ENCODE results near the gene MXI1. TPM values are rescaled to one million over a fixed set of nuclear protein-coding genes. Genes with fewer than 3 reads are reported as not detected.
"Not testable (repeated sequence)": the region's sequence is repeated elsewhere in the genome, so short reads cannot be mapped to it uniquely, and the experiment has no call there.

The MXI1 gene
- total RNA-seq, 2 experiments from 2014 or later = 29.8 to 33.2 TPM

DNA sequence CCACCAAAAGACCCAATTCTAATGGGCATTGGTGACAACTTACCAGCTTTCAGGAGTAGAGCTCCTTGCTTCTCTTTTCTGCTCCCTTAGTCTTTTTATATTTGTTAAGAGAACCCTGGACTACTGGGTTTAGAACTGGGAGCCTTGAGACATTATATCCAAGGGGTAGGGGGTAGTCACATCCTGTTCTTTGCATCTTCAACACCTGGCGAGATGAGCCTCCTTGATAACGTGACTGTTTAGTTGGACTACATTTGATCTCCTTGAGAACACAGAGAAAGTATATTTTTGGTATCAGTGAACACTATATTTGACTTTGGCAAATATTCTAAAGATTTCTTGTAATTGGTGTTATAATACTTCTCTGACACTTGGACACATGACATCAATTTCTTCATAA lies 106.3 kb downstream of the MXI1 start:
- H3K4me3 Mint-ChIP-seq = no peak overlapping the region
- peaks cover 22% of the 10 kb centered on the region for H3K4me1 Mint-ChIP-seq
- POLR2A ChIA-PET = no interaction called here

DNA sequence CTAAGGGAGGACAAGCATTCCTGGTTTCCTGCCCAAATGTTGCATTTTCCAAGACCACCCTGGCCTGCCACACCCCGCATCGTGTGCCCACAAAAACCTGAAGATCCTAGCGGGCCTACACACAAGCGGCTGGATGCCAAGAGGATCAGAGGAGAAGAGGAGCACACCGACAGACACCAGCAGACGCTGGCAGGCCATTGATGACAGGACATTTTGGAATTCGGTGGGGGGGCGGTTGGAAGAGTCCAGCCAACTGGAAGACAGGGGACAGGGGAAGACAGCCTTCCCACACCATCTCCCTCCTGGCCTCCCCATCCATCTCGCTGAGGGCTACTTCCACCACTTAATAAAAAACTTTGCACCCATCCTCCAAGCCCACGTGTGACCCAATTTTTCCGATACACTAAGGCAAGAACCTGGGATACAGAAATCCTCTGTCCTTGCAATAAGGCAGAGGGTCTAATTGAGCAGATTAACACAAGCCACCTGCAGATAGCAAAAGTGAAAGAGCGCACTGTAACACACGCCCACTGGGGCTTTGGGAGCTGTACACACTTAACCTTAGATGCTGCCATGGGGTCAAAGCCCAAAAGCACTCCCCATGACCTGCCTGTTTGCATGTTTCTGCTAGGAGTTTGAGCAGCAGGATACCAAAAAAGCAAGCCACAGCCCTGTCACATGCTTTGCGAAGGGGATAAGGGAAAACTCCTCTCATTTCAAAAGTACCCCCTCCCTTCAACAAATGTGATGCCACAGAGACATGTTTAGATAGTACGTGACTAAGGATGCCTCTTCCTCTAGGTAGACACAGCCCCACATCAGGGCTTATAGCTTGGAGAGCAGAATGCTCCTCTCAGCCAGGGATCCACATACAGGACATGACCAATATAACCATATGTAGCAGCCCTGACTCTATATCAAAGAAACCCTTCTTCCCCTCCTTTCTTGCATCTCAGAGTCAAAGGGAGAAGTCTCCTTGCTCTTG lies 110.8 kb downstream of the MXI1 start:
- Mint-ChIP-seq H3K27me3 (peaks cover 21% of the 10 kb centered on the region), H3K4me1 (peaks cover 6% of the 10 kb centered on the region), H3K36me3 (peaks cover 3% of the 10 kb centered on the region), H3K9me3 (peaks cover 11% of the 10 kb centered on the region), H3K4me3 (no peak overlapping the region), H3K27ac (no peak overlapping the region)
- POLR2A ChIA-PET = interaction anchor here (1.0 kb wide), 1 partner anchor 181 kb away, joined by 3 read pairs; no protein-coding TSS in a partner anchor
- DNase-seq (no peak), ATAC-seq (ENCODE audit: low read depth) (no peak)

More for the DNA sequence above, 106.3 kb downstream of the MXI1 start:
- DNase-seq (no peak), ATAC-seq (ENCODE audit: low read depth) (no peak)
- H3K36me3 Mint-ChIP-seq = no peaks in the 10 kb centered on the region
- H3K27me3 Mint-ChIP-seq = peaks cover 12% of the 10 kb centered on the region
- no peaks in the 10 kb centered on the region for H3K9me3 Mint-ChIP-seq
- H3K27ac Mint-ChIP-seq = no peak overlapping the region

- Mint-ChIP-seq H3K4me1 (peaks cover 9% of the 10 kb centered on the region), H3K4me3 (no peak overlapping the region), H3K9me3 (peaks cover 13% of the 10 kb centered on the region), H3K36me3 (peaks cover 3% of the 10 kb centered on the region), H3K27ac (no peak overlapping the region), H3K27me3 (peaks cover 39% of the 10 kb centered on the region)
- POLR2A ChIA-PET = no interaction called here
- no peak for ATAC-seq (ENCODE audit: low read depth)
- DNase-seq = no peak
These were observed 114.6 kb downstream of the MXI1 start for GRCh38 chr10:110321869-110322620.

DNA sequence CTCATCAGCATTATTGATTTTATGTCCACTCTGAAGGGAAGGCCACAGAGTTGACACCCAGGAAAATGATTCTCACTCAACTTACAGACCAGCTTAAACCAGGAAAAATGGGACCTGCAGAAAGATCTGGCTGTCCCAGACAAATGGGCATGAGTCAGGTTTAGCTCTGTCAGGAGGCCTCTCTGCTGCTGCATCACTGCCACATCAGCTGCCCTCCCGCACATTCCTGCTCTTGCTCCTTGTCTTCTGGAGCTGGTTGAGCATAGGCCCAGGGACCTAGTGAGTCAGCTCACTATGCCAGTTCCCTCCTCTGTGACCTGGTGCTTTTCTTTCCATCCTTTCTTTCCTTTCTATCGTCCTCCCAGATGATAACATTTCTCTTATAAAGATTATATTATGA lies 116.1 kb downstream of the MXI1 start:
- no peak overlapping the region for H3K27ac Mint-ChIP-seq
- peaks cover 8% of the 10 kb centered on the region for H3K4me1 Mint-ChIP-seq
- DNase-seq (no peak), ATAC-seq (ENCODE audit: low read depth) (no peak)
- no peak overlapping the region for H3K4me3 Mint-ChIP-seq
- POLR2A ChIA-PET = no interaction called here
- H3K9me3 Mint-ChIP-seq = peaks cover 15% of the 10 kb centered on the region
- peaks cover 6% of the 10 kb centered on the region for H3K36me3 Mint-ChIP-seq
- H3K27me3 Mint-ChIP-seq = peaks cover 43% of the 10 kb centered on the region

- H3K4me1 Mint-ChIP-seq = peaks cover 7% of the 10 kb centered on the region
- H3K4me3 Mint-ChIP-seq = no peak overlapping the region
- H3K27me3 Mint-ChIP-seq = peaks cover 43% of the 10 kb centered on the region
These were observed 116.9 kb downstream of the MXI1 start for GRCh38 chr10:110324201-110324804.

GRCh38 chr10:110324805-110325280 lies 117.4 kb downstream of the MXI1 start:
- Mint-ChIP-seq H3K27ac (no peak overlapping the region), H3K9me3 (peaks cover 14% of the 10 kb centered on the region), H3K27me3 (peaks cover 42% of the 10 kb centered on the region), H3K4me1 (peaks cover 7% of the 10 kb centered on the region), H3K36me3 (peaks cover 3% of the 10 kb centered on the region), H3K4me3 (no peak overlapping the region)
- ATAC-seq (ENCODE audit: low read depth) = no peak
- POLR2A ChIA-PET = interaction anchor here (0.7 kb wide), 1 partner anchor 19 kb away, joined by 4 read pairs; no protein-coding TSS in a partner anchor
- no peak for DNase-seq

More at GRCh38 chr10:110324201-110324804, 116.9 kb downstream of the MXI1 start:
- DNase-seq (no peak), ATAC-seq (ENCODE audit: low read depth) (no peak)
- Mint-ChIP-seq H3K36me3 (peaks cover 6% of the 10 kb centered on the region), H3K9me3 (peaks cover 18% of the 10 kb centered on the region), H3K27ac (no peak overlapping the region)
- POLR2A ChIA-PET = interaction anchor here (0.7 kb wide), 1 partner anchor 19 kb away, joined by 4 read pairs; no protein-coding TSS in a partner anchor

DNA sequence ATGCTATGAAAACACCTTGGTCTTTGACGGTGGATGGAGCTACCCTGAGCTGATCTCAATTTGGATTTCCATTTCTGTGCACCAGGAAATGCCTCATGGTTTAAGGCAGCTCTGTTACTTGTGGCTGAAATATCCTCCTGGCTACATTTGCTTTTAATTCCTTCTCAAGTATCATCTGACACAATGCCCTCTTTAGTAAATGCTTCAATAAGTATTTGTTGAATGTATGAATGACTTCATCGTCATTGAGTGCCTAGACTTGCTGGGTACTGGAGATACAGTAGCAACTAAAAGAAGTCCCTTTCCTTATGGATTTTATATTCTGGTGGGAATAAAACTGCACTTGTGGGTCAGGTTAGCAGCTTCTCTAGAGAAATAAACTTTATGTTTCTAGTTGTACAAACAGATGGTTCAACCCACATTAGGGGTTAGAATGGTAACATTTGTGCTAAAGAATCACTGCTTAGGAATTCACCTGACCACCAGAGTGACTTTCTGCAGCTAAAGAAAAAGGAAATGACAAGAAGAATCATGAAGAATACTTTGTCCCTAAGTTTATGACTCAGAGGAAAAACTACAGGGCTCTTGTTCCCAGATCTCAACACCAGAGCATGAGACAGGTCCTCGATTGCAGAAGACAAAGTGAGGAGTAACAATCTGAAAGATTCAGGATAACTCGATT lies 119.1 kb downstream of the MXI1 start:
- ATAC-seq (ENCODE audit: low read depth) = no peak
- no peak overlapping the region for H3K27ac Mint-ChIP-seq
- no peak for DNase-seq
- H3K4me3 Mint-ChIP-seq = no peak overlapping the region
- peaks cover 23% of the 10 kb centered on the region for H3K9me3 Mint-ChIP-seq
- H3K27me3 Mint-ChIP-seq = peaks cover 40% of the 10 kb centered on the region
- peaks cover 7% of the 10 kb centered on the region for H3K4me1 Mint-ChIP-seq
- POLR2A ChIA-PET = no interaction called here
- peaks cover 10% of the 10 kb centered on the region for H3K36me3 Mint-ChIP-seq

DNA sequence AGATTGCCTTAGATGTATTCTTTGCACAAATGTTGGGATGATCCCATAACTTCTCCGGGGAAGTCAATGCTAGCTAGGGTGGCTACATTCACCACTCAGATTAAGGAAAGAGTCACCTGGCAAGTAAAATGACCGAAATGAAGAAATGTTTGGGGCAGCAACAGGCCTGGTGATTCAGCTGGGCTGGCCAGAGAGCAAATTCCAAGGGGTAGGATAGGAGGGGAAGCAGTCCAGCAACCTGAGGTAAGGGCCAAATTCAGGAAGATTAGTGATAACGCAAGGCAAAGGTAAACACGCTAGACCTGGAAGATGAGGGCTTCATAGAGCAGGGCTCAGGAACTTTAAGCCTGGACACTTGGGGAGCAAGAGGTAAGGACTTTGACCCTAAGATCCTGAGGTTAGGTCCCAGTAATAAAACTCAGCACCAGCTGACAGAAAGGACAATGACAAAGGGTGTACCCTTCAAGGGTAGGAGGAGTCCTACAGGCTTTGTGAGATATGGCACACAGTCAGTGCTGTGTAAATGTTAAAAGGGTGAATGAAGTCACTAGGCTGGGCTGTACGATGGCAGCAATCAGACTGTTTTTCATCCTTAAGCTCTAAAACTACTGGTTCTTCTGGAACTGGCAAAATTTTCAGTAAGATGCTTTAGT lies 120.0 kb downstream of the MXI1 start:
- POLR2A ChIA-PET = no interaction called here
- Mint-ChIP-seq H3K4me1 (peaks cover 7% of the 10 kb centered on the region), H3K4me3 (no peak overlapping the region), H3K27ac (no peak overlapping the region), H3K9me3 (peaks cover 21% of the 10 kb centered on the region), H3K36me3 (peaks cover 12% of the 10 kb centered on the region), H3K27me3 (peaks cover 36% of the 10 kb centered on the region)
- no peak for DNase-seq
- no peak for ATAC-seq (ENCODE audit: low read depth)

GRCh38 chr10:110330675-110331074 lies 123.3 kb downstream of the MXI1 start:
- H3K27me3 Mint-ChIP-seq = peaks cover 14% of the 10 kb centered on the region
- peaks cover 16% of the 10 kb centered on the region for H3K4me1 Mint-ChIP-seq
- H3K4me3 Mint-ChIP-seq = no peak overlapping the region
- no peak for ATAC-seq (ENCODE audit: low read depth)
- no peak overlapping the region for H3K27ac Mint-ChIP-seq
- POLR2A ChIA-PET = interaction anchor here (1.0 kb wide), 1 partner anchor 15 kb away, joined by 3 read pairs; no protein-coding TSS in a partner anchor
- H3K36me3 Mint-ChIP-seq = peaks cover 20% of the 10 kb centered on the region
- peaks cover 21% of the 10 kb centered on the region for H3K9me3 Mint-ChIP-seq
- no peak for DNase-seq

DNA sequence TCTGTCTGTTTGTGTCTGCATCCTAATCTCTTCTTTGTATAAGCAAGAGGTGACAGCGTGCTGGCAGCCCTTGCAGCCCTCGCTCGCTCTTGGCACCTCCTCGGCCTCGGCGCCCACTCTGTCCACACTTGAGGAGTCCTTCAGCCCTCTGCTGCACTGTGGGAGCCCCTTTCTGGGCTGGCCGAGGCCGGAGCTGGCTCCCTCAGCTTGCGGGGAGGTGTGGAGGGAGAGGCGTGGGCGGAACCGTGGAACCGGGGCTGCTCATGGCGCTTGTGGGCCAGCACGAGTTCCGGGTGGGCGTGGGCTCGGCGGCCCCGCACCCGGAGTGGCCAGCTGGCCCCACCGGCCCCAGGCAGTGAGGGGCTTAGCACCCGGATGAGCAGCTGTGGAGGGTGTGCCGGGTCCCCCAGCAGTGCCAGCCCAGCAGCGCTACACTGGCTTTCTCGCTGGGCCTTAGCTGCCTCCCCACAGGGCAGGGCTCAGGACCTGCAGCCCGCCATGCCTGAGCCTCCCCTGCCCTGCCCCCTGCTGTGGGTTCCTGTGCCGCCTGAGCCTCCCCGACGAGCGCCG lies 123.9 kb downstream of the MXI1 start:
- not testable (repeated sequence) for ATAC-seq (ENCODE audit: low read depth); H3K27ac Mint-ChIP-seq; DNase-seq; H3K4me3 Mint-ChIP-seq
- peaks cover 21% of the 10 kb centered on the region for H3K9me3 Mint-ChIP-seq
- H3K27me3 Mint-ChIP-seq = peaks cover 11% of the 10 kb centered on the region
- peaks cover 23% of the 10 kb centered on the region for H3K4me1 Mint-ChIP-seq
- peaks cover 20% of the 10 kb centered on the region for H3K36me3 Mint-ChIP-seq
- POLR2A ChIA-PET = interaction anchor here (0.8 to 1.0 kb wide), 2 partner anchors 14 to 167 kb away, joined by 3 read pairs; no protein-coding TSS in a partner anchor

DNA sequence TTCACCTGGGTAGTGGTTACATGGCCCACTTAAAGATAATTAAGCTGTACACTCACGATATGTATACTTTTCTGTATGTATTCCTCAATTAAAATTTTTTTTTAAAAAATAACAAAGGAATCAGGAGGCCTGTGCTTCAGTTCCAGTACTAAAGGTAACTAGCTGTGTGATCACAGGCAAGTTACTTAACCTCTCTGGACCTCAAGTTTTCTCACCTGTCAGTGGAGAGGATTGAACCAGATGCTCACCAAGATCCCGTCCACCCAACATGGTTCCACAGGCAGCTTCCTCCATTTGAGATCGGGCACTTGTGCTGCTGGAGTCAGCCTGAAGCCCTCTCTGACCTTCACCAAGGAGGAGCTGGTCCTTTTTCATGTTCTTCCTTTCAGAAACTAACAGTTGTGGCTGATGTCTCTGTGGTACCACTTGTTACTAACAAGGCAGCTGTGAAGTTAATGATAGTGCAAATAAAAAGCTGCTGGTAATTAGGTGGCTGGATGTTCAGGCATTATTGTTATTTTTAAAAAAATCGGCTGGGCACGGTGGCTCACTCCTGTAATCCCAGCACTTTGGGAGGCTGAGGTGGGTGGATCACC lies 126.8 kb downstream of the MXI1 start:
- H3K4me1 Mint-ChIP-seq = peaks cover 34% of the 10 kb centered on the region
- ATAC-seq (ENCODE audit: low read depth) = no peak
- DNase-seq = no peak
- peaks cover 16% of the 10 kb centered on the region for H3K9me3 Mint-ChIP-seq
- POLR2A ChIA-PET = interaction anchor here (1.0 to 2.0 kb wide), 5 partner anchors 20 to 171 kb away, joined by 3 to 10 read pairs (median 5); no protein-coding TSS in a partner anchor
- peaks cover 23% of the 10 kb centered on the region for H3K36me3 Mint-ChIP-seq
- H3K4me3 Mint-ChIP-seq = no peak overlapping the region
- peak overlapping the region; percentile 77 for H3K27ac Mint-ChIP-seq
- H3K27me3 Mint-ChIP-seq = peaks cover 2% of the 10 kb centered on the region
